H1 (cell line): Measurements from ENCODE around the gene ZNF488. TPM values are rescaled to one million over a fixed set of nuclear protein-coding genes. Genes with fewer than 3 reads are reported as not detected.

Experiments
- ASH2L ChIP-seq: fragments of 200-600, 300-600 bp; sonication (generic); IDR thresholded peaks from one replicate; pipeline ENCODE4 v1.7.1; 2017; ENCODE audit warnings: low read length
- CBX5 ChIP-seq: fragments of 300-800, 300-1000 bp; sonication (generic); IDR thresholded peaks from 2 replicates; pipeline ENCODE4 v1.7.1; 2016; ENCODE audit warnings: antibody characterized with exemption, low read length, low read depth
- SIX5 ChIP-seq: IDR thresholded peaks from 2 replicates; pipeline ENCODE4 v1.6.1; 2011; ENCODE audit warnings: mild to moderate bottlenecking, low read depth, low read length
- TEAD4 ChIP-seq: IDR thresholded peaks from 2 replicates; pipeline ENCODE4 v1.6.1; 2012; ENCODE audit warnings: low read depth, low read length, inconsistent platforms, mixed read lengths
- ZNF274 ChIP-seq: IDR thresholded peaks from 2 replicates; pipeline ENCODE4 v1.7.0; 2012; ENCODE audit warnings: low read length, borderline replicate concordance; ENCODE audit errors: extremely low read depth
- polyA plus RNA-seq, 7 experiments: library from polyadenylated mRNA; depleted of rRNA in 3 of 7; stranded (reverse) in 5 of 7; unstranded in 2 of 7; fragments of >200 nt in 5 of 7; fragments of 200-250 nt in 2 of 7; gene quantifications; 1 replicate in 5 of 7; 2 replicates in 1 of 7; 4 replicates in 1 of 7; pipeline versions ENCODE4 v1.2.1 to v1.2.3, GENCODE V29; 2011 to 2013; ENCODE audit warnings: missing spikeins in 2 of 7, mixed read lengths in 2 of 7
- total RNA-seq: library from RNA; stranded (reverse); fragmentation: NEBNext Ultra II Directional; extraction: Animal tissue kit (Norgen Biotek cat#: 25700); gene quantifications from 2 replicates; pipeline ENCODE4 v1.2.1, GENCODE V29; 2021

Gene ZNF488
- total and polyA plus RNA-seq, 2 of the 8 experiments (the other 6 are each of a cell fraction or from before 2014, with no cell fraction given), result 7.9 to 11.4 TPM

GRCh38 chr10:47368431-47369180 lies 15.5 kb downstream of the ZNF488 start (continued):
- TF ChIP-seq SIX5, result no peak
- TF ChIP-seq ASH2L, result no peak
- TF ChIP-seq CBX5, result no peak
- no peak for TF ChIP-seq TEAD4
- TF ChIP-seq ZNF274, result no peak
